OCI-LY1 (cell line): ENCODE data around the gene ELL2.

Experiments
- H2AFZ ChIP-seq: fragments of 200-600 bp; sonication (generic), shearing (Covaris generic); 2 replicates; pipeline ENCODE4 v1.6.0; 2014; ENCODE audit warnings: antibody characterized with exemption, mild to moderate bottlenecking, low read length
- H3F3A ChIP-seq: fragments of 200-600 bp; sonication (generic), shearing (Covaris generic); 2 replicates; pipeline ENCODE4 v1.6.0; 2014; ENCODE audit warnings: mild to moderate bottlenecking, antibody characterized with exemption, low read length, moderate library complexity; ENCODE audit not compliant: insufficient read depth
- H3K27ac ChIP-seq: fragments of 200-600 bp; sonication (generic); 2 replicates; pipeline ENCODE4 v1.5.1; 2014; ENCODE audit warnings: low read length, mixed run types, mild to moderate bottlenecking, low read depth; ENCODE audit not compliant: poor library complexity, severe bottlenecking
- H3K27me3 ChIP-seq: fragments of 200-600 bp; sonication (generic); 2 replicates; pipeline ENCODE4 v1.6.0; 2014; ENCODE audit warnings: antibody characterized with exemption, mild to moderate bottlenecking, low read length, moderate library complexity; ENCODE audit not compliant: insufficient read depth
- H3K36me3 ChIP-seq: fragments of 200-600 bp; sonication (generic); 2 replicates; pipeline ENCODE4 v1.6.1; 2014; ENCODE audit warnings: mild to moderate bottlenecking, antibody characterized with exemption, low read length, moderate library complexity, mixed read lengths; ENCODE audit not compliant: insufficient read depth
- H3K4me1 ChIP-seq: fragments of 200-600 bp; sonication (generic); 2 replicates; pipeline ENCODE4 v1.5.1; 2014; ENCODE audit warnings: mild to moderate bottlenecking, low read length, moderate library complexity; ENCODE audit not compliant: insufficient read depth, severe bottlenecking
- H3K4me2 ChIP-seq: fragments of 200-600 bp; sonication (generic), shearing (Covaris generic); 2 replicates; pipeline ENCODE4 v1.6.1; 2014; ENCODE audit warnings: low read length
- H3K4me3 ChIP-seq: fragments of 200-600 bp; sonication (generic); 2 replicates; pipeline ENCODE4 v1.5.1; 2014; ENCODE audit warnings: low read length, low read depth, mild to moderate bottlenecking, mixed read lengths; ENCODE audit not compliant: poor library complexity, severe bottlenecking
- H3K79me2 ChIP-seq: fragments of 200-600 bp; shearing (Covaris generic); 2 replicates; pipeline ENCODE4 v1.6.1; 2016; ENCODE audit warnings: mixed run types, low read length, mixed read lengths; ENCODE audit not compliant: insufficient read depth
- H3K9ac ChIP-seq: fragments of 200-600 bp; sonication (generic), shearing (Covaris generic); 2 replicates; pipeline ENCODE4 v1.6.1; 2014; ENCODE audit warnings: mild to moderate bottlenecking, low read length, mixed read lengths
- H3K9me2 ChIP-seq: fragments of 200-600 bp; sonication (generic), shearing (Covaris generic); 2 replicates; pipeline ENCODE4 v1.6.1; 2014; ENCODE audit warnings: low read depth, mild to moderate bottlenecking, low read length, mixed read lengths
- H3K9me3 ChIP-seq: fragments of 200-600 bp; shearing (Covaris generic); 2 replicates; pipeline ENCODE4 v1.6.1; 2014; ENCODE audit warnings: low read length, mixed read lengths
- H4K20me1 ChIP-seq: fragments of 200-600 bp; sonication (generic), shearing (Covaris generic); 2 replicates; pipeline ENCODE4 v1.6.0; 2016; ENCODE audit warnings: mild to moderate bottlenecking, low read length; ENCODE audit not compliant: insufficient read depth
- EZH2 ChIP-seq: fragments of 200-600 bp; sonication (generic), shearing (Covaris generic); IDR thresholded peaks from 2 replicates; pipeline ENCODE4 v1.8.0; 2017; ENCODE audit warnings: borderline replicate concordance, mixed run types, mild to moderate bottlenecking, antibody characterized with exemption, low read length, moderate library complexity, mixed read lengths
- TF ChIP-seq, protein P1 (sequence below): fragments of 200-600 bp; sonication (generic), shearing (Covaris generic); IDR thresholded peaks from 2 replicates; pipeline ENCODE4 v1.5.1; 2017; ENCODE audit warnings: mild to moderate bottlenecking, antibody characterized with exemption, low read length, moderate library complexity, mixed read lengths

ELL2 gene

DNA sequence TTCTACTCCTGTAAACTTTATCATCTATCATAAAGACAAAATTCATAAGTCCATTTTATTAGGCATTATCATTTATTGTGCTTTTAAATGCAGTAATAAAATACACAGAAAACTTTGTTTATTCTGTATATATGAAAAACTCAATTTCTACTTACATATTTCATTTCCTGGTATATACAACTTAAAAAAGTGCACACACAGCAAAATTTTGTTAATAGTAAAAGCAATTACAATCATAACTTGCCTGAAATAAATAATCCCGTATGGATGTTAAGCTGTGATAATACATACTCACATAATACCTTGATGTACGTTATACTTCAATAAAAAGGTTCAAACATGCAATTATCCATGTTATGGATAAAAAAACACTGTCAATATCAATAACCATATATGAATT is 19.2 kb downstream of the ELL2 start:
- Histone ChIP-seq H3K4me1 (no peaks in the 10 kb centered on the region), H3K4me3 (no peak overlapping the region), H3K79me2 (no peaks in the 10 kb centered on the region), H3K27ac (no peak overlapping the region), H3K4me2 (no peak overlapping the region), H4K20me1 (no peaks in the 10 kb centered on the region), H3K36me3 (no peaks in the 10 kb centered on the region), H3K9me3 (no peaks in the 10 kb centered on the region), H2AFZ (no peak overlapping the region), H3K27me3 (no peaks in the 10 kb centered on the region), H3K9me2 (no peaks in the 10 kb centered on the region), H3F3A (no peaks in the 10 kb centered on the region), H3K9ac (no peak overlapping the region)
- TF ChIP-seq, protein P1, sequence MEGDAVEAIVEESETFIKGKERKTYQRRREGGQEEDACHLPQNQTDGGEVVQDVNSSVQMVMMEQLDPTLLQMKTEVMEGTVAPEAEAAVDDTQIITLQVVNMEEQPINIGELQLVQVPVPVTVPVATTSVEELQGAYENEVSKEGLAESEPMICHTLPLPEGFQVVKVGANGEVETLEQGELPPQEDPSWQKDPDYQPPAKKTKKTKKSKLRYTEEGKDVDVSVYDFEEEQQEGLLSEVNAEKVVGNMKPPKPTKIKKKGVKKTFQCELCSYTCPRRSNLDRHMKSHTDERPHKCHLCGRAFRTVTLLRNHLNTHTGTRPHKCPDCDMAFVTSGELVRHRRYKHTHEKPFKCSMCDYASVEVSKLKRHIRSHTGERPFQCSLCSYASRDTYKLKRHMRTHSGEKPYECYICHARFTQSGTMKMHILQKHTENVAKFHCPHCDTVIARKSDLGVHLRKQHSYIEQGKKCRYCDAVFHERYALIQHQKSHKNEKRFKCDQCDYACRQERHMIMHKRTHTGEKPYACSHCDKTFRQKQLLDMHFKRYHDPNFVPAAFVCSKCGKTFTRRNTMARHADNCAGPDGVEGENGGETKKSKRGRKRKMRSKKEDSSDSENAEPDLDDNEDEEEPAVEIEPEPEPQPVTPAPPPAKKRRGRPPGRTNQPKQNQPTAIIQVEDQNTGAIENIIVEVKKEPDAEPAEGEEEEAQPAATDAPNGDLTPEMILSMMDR, result no peak
- no peak for TF ChIP-seq EZH2

DNA sequence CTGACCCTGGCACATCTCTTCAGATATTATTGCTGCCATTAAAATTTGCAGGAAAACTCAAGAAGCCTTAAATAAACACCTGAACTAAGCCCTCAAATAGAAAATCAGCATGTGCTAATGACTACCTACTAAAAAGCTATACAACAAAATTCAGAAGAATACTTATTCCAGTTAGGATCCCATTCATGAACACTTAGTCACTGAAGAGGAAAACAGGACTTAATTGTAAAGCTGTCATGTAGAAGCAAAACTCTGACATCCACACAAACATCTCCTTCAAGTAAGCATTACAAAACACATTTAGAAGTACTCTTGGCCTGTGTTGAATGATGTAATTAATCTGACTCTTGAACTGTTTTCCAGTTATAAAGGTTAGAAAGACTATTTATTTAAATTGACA is 19.9 kb downstream of the ELL2 start:
- Histone ChIP-seq H3K9me3 (no peaks in the 10 kb centered on the region), H3K4me2 (no peak overlapping the region), H3K36me3 (no peaks in the 10 kb centered on the region), H3K9me2 (no peaks in the 10 kb centered on the region), H3K4me1 (no peaks in the 10 kb centered on the region), H3K4me3 (no peak overlapping the region), H3K27me3 (no peaks in the 10 kb centered on the region), H3F3A (no peaks in the 10 kb centered on the region), H3K27ac (no peak overlapping the region), H3K79me2 (no peaks in the 10 kb centered on the region), H4K20me1 (no peaks in the 10 kb centered on the region), H3K9ac (no peak overlapping the region), H2AFZ (no peak overlapping the region)
- no peak for TF ChIP-seq EZH2
- TF ChIP-seq, protein P1, result no peak

DNA sequence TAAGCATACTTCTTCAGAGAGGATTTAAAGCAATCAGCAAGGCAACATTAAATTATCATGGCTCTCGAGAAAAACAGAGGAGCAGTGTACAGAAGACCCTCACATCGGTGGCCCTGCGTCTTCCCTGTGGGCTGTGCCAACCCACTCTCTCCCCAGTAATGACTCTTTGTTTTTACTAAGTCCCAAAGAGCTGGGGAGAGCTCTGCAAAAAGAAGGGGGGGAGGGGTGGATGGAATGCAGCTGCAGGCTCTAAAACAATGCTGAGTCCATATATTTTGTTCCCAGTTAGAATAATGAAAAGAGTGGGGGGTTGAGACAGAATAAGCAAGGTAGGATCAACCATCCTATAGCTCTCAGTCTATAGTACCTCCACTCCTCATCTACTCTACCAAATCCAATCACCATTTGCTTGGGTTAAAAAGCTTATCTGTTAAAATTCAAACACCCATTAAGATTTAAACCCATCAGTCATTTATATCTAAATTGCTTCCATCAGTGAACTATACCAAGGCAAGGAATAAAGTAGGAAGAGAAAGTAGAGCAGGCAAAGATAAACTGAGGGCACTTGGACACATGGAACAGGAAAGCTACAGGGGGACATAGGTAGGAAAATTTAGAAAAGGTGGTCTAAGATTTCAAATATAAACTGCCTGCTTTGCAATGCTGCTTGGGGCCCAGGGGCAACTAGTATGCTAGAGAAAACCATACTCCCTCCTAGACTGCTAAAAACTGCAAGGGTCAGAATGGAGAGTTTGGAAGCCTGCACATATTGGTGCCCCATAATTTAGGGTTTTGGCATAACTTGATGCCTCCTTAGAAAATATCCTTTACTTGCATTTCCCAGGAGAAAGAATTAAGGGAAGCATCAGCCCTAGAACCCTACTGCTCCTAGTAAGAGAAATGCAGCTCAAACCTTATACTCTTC is 20.6 kb downstream of the ELL2 start:
- Histone ChIP-seq H3K4me2 (no peak overlapping the region), H2AFZ (no peak overlapping the region), H3K4me3 (no peak overlapping the region), H3K79me2 (no peaks in the 10 kb centered on the region), H3K27ac (no peak overlapping the region), H3K36me3 (no peaks in the 10 kb centered on the region), H3K9me3 (no peaks in the 10 kb centered on the region), H3F3A (no peaks in the 10 kb centered on the region), H3K4me1 (no peaks in the 10 kb centered on the region), H3K27me3 (no peaks in the 10 kb centered on the region), H3K9me2 (no peaks in the 10 kb centered on the region), H4K20me1 (no peaks in the 10 kb centered on the region), H3K9ac (no peak overlapping the region)
- TF ChIP-seq, protein P1, result no peak
- no peak for TF ChIP-seq EZH2
